AG08396 (cell line): ENCODE measurements around the gene ANXA8.
"Not testable (repeated sequence)": the region's sequence is repeated elsewhere in the genome, so short reads cannot be mapped to it uniquely, and the experiment has no call there.

ENCODE experiments used
- DNase-seq: peaks from one replicate; pipeline ENCODE4 v3.0.0; 2012; ENCODE audit warnings: low spot score, mixed read lengths

ANXA8 gene, protein sequence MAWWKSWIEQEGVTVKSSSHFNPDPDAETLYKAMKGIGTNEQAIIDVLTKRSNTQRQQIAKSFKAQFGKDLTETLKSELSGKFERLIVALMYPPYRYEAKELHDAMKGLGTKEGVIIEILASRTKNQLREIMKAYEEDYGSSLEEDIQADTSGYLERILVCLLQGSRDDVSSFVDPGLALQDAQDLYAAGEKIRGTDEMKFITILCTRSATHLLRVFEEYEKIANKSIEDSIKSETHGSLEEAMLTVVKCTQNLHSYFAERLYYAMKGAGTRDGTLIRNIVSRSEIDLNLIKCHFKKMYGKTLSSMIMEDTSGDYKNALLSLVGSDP

DNA sequence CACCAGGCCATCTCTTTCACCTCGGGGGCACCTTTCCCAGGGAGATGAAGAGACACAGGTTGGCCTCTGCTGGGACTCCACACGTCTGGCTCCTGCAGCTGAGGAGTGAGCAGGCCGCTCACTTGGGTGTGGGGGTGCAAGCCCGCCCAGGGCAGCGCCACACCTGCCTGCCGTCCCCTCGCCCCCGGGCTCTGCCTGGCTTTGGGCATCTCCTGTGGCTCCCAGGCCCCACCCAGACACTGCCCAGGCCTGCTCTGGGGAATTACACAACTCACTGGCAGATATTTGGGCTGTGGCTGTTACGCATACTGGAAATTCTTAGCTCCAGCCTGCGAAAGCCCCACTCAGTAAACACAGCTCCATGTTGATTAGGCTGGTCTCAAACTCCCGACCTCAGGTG lies at the start of gene ANXA8:
Gene ANXA8 (minus strand): TSS at position 193 of the 400 bp plus-strand sequence. CDS start 182 bp downstream, at position 11.
- DNase-seq = not testable (repeated sequence)

DNA sequence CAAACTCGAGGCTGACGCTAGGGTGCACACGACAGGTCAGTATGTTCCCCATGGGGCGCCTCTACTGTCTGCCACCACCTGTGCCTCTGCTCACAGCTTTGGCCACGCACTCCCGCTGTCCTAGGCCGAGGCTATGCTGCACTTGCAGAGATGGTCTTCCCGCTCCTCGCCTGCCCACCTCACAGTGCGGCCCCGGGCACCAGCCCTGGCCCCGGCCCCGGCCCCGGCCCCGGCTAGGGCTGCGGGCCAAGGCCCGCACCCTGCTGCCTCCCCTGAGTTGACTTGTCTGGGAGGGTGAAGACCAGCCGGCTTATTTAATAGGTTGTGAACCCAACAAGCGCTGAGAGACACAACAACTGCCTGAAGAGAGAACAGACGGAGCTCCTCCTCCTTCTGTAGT lies 39.6 kb upstream of the ANXA8 start, which contains the start of gene AGAP9:
Gene AGAP9 (minus strand): TSS at position 164 of the 400 bp plus-strand sequence. CDS start 112 bp downstream, at position 52.
- not testable (repeated sequence) for DNase-seq

DNA sequence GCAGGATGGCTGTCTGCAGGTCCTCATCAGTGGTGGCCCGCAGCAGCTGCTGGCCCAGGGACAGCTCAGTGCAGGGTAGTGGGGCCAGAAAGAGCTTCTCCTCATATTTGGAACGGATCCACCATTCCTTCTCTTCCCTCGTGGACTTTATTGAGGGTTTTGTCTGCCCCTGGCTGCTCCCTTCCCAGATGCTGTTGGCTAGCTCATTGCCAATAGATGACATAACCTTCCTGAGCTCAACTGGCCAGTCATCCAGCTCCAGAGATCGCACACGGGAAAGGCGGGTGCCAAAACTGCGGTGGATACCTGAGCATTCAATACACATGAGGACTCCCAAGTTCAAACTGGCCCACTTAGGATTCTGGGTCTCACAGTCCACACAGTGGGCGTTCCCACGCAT lies 18.4 kb upstream of the ANXA8 start:
- not testable (repeated sequence) for DNase-seq

DNA sequence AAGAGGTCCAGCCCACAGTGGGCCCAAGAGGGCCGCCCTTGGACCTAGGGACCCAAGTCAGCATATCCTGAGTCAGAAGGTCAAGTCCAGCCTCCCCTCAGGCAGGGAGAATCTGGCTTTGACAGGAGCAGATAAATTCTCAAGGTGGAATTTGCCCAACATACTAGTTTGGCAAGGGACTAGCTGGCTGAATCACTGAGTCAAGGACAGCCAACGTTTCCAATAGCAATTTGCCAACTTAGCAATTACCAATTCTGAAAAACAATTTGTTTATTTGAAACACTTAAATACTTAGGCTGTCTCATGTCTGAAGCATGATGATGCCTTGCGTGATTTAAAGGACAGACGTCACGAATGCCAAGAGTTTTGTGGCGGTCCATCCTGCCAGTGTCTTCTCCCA lies 10.3 kb upstream of the ANXA8 start:
- DNase-seq = not testable (repeated sequence)

DNA sequence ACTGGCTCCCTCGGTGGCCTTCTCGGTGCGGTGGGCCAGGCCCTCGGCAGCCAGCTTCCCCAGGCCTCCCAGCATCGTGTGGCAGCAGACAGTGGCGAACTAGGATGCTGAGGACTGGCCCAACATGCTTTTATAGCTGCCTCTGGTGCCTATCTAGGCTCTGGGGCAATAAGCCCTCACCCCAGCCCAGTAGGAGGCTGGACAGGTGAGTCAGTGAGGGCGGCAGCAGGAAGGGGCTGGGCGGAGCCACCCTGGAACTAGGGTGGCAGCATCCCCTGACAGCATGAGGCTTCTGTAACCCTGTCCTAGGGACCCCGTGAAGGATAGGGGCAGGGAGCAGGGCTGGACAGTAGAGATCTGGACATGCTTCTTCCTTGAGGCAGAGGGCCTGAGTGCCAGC lies 7.7 kb upstream of the ANXA8 start, which contains the start of gene FAM25G:
Gene FAM25G (minus strand): TSS at position 101 of the 400 bp plus-strand sequence. CDS start 26 bp downstream, at position 75.
- not testable (repeated sequence) for DNase-seq

DNA sequence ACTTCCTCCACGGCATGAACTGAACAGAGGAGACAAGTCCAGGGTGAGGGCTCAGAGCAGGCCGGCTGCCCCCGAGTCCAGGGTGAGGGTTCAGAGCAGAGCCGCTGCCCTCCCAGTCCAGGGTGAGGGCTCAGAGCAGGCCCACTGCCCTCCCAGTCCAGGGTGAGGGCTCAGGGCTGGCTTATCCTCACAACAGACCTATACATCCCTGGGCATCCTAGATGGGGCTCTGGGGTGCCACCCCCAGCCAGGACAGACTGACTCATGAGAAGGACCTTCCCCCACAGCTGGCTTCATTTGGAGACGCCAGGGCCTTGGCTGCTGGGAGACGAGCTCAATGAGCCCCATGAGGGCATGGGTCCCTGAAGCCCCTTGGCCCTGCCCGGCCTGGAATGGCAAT lies 5.7 kb upstream of the ANXA8 start:
- not testable (repeated sequence) for DNase-seq

DNA sequence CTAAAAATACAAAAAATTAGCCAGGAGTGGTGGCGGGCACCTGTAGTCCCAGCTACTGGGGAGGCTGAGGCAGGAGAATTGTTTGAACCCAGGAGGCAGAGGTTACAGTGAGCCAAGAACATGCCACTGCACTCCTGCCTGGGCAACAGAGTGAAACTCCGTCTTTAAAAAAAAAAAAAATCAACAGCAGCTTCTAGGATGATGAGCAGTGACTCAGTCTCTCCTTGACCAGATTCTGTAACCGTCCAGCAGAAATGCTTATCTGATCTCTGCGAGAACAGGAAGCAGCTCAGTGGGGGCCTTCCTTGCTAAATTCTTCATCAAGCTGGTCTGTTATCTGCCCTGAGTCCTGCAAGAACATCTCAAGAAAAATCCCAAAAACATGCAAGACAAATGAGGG lies 2.0 kb upstream of the ANXA8 start:
- not testable (repeated sequence) for DNase-seq

DNA sequence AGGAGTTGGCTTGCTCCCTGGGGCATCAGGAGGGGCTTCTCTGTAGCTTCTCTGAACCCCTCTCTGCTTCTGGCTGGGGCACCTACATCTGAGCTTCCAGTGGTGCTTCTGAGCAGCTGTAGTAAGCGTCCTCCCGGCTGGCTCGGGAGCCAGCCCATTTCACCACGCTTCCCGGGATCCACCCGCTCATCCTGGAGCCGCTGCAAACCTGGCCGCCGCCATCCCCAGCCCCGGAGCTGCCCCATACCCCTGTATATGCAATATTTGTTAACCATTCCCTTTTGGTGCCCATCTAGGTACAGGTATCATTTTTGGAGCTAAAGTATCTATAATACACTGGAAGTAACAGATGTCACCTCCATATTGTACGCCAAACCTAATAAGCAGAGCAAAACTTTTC lies 871 bp upstream of the ANXA8 start:
- not testable (repeated sequence) for DNase-seq

DNA sequence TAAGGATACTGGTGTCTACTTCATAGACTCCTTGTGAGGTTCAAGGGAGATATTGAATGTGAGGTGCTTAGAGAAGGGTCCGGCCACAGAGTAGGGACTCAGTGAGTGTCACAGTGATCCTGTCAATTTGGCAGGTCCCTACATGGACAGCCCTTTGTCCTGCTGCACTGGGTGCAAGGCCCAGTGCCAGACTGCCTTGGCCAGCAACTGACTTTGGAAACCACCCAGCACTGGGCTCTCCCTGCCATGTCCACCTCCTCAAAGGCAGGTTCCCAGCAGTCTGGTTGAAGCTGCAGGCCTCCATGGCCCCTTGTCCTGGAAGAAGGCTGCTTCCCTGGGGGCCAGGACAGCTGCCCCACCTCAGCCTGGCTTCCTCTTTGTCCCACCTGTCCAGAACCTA lies 1.5 kb downstream of the ANXA8 start:
- DNase-seq = not testable (repeated sequence)

DNA sequence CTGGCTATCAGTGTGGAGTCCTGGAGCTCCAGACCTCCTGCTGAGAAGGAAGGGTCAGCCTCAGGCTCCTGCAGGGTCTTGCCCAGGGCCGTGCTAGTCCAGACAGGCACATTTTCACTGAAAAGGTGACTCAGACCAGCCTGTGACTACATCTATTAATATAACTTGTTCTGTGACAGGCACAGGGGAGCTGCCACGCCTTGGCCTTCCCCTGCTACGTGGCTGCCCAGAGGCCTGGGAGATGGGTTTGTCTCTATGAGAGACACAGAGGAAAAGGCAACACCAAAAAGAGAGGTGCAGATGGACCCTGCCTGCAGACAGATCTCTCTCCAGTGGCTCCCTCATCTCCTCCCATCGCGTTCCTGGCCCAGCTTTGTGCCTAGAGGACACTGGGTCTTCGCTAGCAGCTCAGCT lies 2.1 kb downstream of the ANXA8 start:
- not testable (repeated sequence) for DNase-seq

DNA sequence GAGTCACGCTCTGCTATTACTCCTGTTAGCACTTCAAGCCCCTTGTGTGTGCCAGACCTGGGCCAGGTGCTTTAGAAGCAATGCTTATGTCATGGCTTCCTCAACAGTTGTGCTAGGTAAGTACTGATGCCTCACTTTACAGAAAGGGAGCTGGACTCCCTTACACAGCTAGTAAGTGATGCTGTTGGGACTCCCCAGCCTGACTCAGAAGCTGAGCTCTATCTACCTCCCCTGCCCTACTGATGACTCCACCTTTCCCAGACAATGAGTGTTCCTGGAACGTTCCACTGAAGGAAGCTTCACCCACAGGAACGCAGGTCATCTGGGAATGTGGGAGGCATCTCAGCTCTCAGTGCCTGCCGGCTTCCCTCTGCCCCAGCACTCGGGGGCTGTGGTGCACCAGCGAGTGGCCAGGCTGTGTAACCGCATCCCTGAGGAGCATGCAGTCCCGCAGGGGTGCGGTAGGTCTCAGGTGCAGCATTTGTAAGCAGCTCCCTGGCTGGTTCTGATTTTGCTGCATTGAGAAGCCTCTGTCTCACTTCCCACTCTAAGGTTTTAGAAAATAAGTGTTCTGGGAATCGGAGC lies 2.6 kb downstream of the ANXA8 start:
- not testable (repeated sequence) for DNase-seq

DNA sequence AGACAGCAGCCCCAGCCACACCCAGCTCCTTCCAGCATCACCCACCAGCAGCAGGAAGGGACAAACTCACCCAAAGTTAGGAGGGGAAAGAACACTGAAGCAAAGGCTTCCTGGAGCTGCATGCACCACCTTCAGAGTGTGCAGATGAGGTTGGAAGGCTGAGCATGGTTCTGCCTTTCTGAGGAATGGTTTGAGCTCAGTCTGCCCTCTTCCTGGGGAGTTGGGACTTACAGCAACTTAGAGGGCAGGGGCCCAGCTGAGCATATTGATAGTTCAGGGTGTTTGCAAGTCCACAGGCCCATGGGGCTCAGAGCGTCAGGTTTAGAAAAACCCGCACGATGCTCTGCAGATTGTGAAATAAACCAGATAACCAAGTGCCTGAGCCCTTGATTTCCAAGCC lies 3.8 kb downstream of the ANXA8 start:
- DNase-seq = not testable (repeated sequence)

DNA sequence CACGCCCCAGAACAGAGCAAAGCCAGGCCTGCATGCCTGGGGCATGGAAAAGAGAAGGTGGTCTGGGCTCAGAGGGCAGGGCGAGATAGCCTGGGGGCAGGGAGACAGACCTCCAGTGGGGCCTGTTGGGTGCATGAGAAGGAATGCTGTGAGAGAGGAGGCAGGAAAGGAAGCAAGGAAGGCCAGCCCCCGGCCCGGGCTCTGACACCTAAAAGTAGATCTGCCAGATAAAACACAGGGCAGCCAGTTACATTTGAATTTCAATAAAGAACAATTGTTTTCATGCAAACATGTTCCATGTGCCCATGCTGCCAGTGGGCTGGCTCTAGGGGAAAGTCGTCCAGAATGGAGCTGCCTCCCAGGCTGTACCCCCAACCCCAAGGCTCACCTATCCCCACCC lies 5.8 kb downstream of the ANXA8 start:
- DNase-seq = not testable (repeated sequence)

DNA sequence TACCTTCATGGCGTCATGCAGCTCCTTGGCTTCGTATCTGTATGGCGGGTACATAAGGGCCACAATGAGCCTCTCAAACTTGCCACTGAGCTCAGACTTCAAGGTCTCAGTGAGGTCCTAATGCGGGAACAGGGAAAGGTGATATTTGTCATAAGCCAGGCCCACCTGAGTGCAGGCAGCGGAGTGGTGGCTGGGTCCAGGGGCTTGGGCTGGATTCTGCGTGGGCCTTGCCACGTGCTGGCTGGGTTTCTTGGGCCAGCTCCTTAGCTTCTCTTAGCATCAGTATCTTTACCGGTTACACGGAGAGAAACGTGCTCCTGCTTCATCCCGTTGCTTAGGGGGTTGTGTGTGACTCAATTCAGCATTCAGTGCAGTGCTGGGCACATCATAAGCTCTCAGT lies 6.8 kb downstream of the ANXA8 start:
- DNase-seq = not testable (repeated sequence)

DNA sequence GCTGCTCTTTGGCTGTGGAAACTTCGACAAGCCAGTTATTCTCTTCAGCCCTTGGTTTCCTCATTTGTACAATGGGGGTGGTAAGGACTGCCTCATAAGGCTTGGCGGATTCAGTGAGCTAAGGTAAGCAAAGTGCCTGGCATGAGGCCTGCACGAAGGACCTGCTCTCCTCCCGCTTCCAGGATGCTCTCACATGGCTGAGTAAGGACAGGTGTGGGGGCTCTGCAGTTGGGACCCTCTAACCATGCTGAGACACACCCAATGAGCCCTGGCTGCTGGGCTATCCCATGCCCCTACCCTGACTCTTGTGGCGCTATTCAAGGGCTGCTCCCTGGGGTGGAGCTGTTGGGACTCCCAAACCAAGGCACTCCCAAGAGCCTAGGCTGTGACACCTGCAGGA lies 8.8 kb downstream of the ANXA8 start:
- not testable (repeated sequence) for DNase-seq

DNA sequence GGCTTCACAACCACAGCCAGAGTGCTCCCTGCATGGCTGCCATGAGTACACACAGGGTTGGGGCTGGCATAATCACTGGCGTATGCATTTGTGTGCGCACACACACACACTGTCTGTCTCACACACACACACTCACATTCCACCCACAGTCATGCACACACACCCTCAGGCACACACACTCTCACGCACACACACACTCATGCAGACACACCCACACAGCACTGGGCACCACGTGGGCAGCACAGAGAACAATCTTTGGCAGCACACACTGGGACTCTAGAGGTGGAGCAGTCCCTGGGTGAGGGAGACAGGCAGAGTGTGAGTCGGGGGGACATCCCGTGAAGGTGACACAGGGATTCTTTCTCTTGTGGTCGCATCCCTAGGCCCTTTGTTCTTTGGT lies 10.4 kb downstream of the ANXA8 start:
- DNase-seq = not testable (repeated sequence)

DNA sequence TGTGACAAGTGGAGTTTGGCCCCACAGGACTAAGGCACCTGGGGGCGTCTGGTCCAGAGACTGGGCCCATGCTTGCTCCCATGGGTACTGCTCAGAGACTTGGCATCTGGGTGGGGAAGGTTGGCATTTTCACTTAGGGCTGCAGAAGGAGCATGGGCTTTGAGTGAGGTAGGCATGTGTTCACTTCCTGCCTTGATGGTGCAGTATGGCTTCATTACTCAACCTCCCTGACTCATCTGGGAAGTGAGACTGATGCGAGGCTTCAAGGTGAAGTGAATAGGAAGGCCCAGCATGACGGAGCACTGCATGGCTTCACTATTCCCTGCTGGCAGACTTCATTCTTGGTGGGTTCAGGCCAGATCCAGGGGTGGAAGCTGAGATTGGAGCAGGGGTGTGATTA lies 11.3 kb downstream of the ANXA8 start:
- not testable (repeated sequence) for DNase-seq

DNA sequence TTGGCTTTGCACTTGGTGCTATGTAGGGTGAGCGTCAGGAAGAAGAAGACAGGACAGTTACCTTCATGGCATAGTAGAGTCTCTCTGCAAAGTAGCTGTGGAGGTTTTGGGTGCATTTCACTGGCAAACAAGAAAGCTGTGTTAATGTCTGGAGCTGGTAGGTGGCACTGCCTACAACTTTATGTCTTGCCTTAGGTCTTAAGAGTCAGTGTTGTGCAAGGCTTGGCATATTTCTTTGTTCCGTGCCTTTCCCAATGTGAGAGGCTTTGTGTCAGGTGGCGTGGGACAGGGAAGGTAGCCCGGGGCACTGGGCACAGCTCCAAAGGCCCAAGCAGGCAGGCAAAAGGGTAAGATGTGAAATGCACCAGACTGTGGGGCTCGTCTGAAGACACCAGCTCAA lies 11.8 kb downstream of the ANXA8 start:
- DNase-seq = not testable (repeated sequence)

DNA sequence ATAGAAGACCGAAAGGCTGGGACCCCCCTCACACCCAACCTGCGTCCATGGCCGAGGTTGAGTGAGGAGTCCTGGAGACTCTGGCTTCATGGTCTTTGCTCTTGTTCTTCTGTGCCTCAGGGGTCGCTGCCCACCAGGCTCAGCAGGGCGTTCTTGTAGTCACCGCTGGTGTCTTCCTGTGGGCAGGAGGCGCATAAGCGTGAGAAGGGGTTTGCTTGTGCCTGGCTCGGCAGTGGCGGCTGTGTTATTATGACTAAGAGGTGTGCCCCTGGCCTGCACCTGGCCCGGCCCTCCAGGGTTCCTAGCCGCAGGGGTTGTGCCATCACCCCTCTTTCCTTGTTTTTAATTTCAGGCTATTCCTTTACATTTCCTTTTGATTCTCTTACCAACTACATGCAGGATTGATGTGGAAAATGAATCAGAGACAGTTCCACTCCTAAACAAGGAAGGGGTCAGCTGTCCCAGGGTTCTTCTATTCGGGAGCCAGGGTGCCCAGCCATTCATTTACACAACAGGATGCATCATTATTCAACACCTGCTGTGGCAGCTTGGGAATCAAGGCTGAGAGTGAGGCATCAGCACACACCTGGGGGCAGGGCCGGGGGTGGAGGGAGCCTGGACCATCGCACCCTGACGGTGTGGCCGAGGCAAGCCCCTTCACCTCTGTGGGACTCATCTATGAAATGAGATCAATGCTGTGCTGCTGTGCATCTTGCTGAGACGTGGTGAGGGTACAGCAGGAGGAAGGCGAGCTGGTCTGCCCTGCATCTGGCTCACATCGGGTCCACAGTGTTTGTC lies 15.0 kb downstream of the ANXA8 start:
- DNase-seq = not testable (repeated sequence)

DNA sequence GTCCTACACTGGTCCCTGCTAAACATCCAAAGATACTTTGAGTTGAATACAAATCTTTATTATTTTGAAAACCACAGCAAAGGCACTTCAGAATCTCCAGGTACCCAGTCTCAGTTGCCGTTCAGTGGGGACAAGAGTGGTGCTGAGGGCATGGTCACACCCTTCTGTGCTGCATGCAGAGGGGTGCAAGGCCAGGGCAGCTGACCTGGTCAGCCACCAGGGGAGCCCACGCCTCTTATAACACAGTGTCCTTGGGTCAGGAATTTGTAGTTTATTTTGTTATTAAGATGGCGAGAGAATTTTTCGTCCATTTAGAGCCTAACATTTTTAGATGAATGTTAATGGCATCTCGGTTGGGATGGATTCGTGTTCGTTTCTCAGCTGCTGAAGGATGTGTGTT lies 16.0 kb downstream of the ANXA8 start:
- DNase-seq = not testable (repeated sequence)

DNA sequence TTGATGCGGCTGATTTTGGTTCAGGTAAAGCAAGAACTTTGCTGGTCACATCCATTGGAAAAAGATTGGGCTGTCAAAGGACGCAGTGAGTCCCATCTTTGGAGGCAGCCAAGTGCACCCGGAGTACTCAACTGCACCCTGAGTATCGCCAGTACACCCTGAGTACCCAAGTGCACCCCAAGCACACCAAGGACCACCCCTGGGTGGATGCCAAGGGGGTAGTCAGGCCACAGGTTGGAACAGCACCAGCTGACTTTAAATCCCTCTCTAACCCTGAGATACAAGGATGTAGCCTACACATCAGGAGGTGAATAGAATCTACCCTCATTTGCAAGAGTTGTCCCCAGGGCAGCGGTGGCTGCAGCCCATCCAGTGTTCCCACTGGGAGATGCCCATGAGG lies 16.5 kb downstream of the ANXA8 start:
- not testable (repeated sequence) for DNase-seq

DNA sequence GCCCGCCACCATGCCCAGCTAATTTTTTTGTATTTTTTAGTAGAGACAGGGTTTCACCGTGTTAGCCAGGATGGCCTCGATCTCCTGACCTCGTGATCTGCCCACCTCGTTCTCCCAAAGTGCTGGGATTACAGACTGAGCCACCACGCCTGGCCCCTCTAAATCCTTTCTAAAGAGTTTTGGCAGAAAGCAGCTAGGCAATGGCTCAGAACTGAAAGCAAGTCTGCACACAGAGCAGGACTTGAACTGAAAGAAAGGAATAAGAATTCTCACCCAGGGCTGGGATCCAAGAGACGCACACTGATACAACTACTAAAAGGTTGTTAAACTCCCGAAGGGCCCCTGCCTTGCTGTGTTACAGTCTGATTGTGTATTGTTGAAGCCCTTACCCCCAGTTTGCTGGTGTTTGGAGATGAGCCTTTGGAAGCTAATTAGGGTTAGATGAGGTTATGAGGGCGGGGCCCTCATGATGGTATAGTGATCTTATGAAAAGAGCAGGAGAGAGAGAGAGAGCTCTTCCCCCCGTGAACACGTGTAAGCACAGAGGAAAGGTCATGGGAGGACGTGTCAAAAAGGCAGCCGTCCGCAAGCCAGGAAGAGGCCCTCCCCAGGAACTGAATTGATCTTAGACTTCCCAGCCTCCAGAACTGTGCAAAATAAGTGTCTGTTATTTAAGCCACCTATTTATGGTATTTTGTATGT lies 18.5 kb downstream of the ANXA8 start:
- not testable (repeated sequence) for DNase-seq
